Measurements from ENCODE around the gene SCRT2.
A peak's percentile ranks its signal among the peaks of the same experiment; 100 is the strongest.
"Not testable (repeated sequence)": the region's sequence is repeated elsewhere in the genome, so short reads cannot be mapped to it uniquely, and the experiment has no call there.

SCRT2 gene

DNA sequence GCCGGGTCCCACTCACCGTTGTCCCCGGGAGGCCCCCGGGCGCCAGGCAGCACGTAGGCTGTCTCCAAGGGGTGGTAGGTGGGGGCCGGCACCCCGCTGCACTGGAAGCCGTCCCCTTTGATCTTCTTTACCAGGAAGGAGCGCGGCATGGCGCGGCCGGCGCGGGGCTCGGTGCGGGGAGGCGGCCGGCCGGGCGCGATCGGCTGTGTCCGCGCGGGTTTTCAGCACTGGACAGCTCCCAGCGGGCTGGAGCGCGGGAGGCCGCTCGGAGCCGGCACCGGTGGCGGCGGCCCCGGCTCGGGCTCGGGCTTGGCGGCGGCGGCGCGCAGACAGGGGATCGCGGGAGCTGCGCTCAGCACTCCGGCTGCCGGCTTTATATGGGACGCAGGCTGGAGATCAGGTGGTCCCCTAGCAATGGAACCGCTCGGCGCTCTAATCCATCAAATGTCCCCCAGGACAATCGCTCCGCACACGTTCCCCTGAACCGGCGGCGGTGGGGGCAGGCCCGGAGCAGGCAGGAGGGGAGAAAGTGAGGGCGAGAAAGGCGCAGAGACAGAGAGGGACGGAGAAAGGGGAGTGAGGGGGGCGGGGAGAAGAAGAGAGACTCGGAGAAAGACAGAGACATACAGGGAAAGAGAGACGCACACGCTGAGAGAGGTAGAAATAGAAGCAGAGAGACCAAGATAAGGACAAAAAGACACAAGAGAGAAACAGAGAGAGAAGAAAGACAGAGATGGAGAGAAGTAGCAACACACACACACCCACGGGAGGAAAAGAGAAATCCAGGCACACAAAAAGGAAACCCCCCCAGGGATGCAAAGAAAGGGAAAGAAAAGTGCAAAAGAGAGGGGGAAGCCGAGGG is at the start of gene SCRT2:
Gene SCRT2 (minus strand): TSS at position 350 of the 862 bp plus-strand sequence. CDS start 201 bp downstream, at position 149.
- DNase-seq = no peak

DNA sequence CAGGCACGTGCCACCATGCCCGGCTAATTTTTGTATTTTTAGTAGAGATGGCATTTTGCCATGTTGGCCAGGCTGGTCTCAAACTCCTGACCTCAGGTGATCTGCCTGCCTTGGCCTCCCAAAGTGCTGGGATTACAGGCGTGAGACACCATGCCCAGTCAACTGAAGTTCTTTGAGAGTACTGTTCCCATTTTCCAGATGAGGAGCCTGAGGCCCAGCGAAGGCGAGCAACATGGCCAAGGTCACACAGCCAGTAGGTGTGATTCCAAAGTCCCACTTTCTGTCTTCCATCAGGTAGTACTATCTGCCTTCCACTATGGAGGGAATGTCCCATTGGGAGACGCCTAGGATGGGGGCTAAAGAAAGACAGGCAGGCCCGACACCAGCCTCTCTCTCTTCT is 49.2 kb upstream of the SCRT2 start:
- DNase-seq = not testable (repeated sequence)

DNA sequence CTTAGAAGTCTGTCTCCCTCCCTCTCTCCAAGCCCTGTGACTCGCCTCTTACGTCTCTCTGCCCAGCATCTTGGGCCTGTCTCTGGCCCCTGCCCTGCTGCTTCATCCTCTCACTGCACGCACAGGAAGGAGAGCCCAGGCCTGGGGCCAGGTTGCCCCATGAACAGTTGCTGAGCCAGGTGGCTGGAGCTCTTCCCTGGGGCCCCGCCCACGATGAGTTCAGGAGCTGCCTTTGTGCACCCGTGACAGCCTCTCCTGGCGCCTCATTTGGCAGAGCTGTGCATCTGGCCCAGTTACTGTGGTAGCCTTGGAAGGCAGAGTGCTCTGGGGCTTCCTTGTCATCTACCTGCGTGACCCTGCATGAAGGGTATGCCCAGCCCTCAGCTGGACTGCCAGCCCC is 48.2 kb upstream of the SCRT2 start:
- no peak for DNase-seq

DNA sequence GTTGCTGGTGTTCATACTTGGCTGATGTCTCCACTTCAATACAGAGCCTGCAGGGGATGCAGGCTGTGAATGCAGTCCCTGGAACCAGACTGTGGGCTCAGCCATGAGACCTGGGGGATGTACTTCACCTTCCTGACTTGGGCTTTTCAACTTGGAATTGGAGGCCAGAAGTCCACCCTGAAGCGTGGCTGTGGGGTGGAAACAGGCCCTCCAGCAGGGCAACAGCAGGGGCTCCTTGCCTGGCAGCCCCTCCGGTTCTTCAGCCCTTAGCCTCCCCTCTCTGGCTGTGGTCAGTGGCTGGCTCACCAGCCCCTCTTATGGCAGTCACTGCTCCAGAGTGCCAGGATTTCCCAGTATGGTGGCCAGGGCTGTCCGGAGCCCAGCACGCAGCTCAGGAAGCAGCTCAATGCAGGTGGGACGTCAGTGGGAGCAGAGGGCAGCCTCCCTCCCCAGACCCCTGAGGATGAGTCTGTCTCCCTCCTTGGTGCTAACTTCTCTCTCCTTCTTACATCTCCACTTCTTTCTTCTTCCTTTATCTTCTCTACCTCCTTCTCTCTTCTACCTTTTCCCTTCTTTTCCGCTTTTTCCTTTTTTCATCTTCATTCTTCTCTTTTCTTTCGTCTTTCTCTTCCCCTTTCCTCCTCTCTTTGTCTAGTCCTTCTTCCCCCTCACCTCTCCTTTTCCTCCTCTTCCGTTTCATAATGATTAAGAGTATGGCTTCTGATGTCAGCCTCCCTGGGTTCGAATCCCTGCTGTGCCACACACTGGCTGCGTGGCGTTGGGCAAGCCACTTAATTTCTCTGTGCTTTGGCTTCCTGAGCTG is 47.4 kb upstream of the SCRT2 start:
- DNase-seq = no peak

DNA sequence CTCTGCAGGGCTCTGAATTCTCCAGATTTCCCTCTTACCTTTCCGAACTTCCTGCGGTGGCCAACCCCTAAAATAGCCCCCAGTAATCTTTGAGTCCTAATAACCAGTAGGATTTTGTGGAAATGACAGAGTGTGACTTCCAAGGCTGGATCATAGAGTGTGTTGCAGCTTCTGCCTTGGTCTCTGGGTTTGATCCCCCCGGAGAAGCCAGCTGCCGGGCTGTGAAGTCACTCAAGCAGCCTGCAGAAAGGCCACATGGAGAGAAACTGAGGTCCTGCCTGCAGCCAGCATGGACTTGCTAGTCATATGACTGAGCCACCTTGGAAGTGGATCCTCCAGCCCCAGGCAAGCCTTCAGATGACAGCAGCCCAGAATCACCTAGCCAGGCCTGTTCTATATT is 46.3 kb upstream of the SCRT2 start:
- no peak for DNase-seq

DNA sequence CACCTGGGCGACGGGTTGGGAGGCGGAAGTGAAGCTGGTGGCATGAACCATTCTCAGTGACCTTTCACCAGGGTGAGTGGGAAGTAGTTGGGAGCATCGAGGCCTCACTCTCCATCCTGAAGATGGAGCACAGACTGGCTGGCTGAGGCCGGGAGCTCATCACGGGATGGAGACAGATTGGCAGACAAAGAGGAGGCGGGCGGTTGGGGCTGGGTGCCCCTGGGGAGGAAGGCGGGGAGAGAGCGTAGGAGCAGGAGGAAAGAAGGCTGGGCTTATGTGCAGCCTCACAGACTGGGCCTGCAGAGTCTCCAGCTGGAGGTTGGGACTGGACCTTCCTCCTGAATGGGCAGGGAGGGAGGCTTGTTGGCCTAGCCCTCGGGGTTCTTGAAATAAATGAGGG is 44.2 kb upstream of the SCRT2 start:
- no peak for DNase-seq

DNA sequence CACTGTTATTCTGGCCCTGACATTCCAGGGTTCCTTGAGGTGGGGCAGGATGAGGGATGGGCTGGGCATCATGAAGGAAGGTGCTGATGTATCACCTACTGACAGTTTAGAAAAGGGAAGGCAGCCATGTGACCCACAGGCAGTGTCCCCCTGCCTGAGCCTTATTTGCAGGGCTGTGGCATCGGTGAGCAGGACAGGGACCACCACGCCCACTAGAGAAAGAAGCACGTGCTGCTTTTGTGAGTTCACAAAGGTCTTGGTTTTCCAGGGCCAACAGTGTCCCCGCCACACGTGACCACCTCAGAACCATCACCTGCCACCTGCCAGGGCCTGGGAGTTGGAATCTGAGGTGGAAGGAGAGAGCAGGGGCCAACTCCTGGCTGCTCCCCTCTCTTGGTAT is 43.5 kb upstream of the SCRT2 start:
- no peak for DNase-seq

DNA sequence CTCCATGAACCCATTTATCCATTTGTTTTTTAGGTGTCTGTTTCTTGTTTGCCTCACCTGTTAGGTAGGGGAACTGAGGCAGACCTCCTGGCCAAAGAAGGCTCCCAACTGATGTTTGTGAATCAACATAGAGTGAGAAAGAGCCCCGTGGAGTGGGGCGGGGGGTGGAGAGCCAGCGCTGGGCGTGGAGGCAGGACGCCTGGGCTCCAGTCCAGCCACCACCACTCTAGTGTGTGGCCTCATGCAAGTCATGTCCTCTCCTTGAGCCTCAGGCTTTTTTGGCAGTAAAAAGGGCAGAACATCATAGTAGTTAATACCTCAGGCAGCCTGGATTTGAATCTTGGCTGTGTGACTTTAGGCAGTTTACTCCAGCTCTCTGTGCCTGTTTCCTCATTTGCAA is 42.2 kb upstream of the SCRT2 start:
- DNase-seq = no peak

DNA sequence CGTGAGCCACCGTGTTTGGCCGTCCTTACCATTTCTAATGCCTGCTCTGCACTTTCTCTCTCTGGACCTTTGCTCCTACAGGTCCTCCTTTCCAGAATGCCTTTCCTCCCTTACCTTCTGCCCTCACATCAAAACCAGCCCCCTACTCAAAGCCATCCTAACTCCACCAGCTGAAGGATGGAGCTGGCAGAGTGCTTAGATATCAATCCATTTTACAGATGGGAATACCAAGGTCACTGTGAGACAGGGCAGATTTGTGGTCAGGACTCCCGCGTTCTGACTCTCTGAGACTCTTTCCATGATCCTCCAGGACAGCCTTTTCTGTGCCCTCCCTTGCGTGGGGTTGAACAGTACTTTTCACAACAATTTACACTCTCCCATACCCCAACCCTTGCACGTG is 41.7 kb upstream of the SCRT2 start:
- no peak for DNase-seq

DNA sequence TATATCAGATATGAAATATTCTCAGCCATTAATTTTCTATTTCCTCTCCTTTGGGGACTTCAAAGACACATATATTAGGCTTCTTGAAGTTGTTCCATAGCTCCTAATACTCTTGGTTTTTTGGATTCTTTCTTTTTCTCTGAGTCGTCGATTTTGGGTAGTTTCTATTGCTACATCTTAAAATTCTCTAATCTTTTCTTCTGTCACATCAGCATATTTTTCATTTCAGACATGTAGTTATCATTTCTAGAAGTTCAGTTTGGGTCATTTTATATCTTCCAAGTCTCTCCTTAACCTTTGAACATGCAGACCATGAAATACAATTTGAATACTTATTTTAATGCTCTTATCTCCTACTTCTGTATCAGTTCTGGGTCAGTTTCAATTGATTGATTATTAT is 38.9 kb upstream of the SCRT2 start:
- no peak for DNase-seq

DNA sequence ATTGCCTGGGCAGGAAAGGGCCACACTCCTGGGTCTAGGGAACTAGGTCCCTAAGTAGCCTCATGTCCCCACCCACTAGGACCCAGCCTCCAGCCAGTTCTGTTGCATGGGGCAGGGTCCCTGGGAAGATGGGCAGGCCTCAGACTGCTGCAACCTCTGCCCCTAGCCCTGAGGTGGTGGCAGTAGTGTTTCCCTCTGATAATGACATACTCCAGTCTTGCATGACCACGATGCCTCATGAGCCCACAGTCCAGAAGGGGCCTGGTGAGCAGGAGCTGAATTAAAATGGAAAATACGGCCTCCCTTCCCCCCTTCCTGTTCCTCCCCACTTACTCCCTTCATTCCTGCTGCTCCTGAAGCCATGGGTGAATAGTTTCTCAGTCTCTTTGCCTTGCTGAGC is 36.0 kb upstream of the SCRT2 start:
- no peak for DNase-seq

DNA sequence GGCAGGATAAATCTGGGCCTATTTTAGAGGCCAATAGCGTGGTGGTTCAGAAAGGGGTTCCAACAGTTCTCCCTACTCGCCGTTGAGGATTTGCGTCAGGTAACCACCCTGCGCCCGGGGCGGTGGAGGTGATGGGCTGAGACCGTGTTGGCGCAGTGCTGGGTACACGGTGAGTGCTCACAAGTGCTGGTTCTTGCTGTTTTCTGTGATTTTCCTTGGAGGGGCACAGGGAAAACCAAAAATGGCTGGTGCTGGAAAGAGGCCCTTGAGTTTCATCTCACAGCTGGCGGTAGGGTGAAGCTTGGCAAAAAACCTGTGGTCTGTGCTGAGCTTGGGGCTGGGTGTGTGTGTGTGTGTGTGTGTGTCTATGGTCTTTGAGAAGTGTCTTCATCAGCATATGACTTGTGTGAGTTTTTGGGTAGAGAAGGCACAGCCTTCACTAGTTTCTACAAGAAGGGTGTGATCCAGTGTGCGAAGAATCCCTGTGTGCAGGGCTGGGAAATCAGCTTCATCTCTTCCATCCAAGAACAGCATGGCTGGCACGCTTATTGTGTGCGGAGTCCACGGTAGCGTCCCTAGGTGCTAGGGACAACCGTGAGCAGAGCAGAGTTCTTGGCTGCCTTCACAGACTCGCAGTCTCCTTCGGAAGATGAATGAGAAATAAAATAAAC is 35.3 kb upstream of the SCRT2 start:
- no peak for DNase-seq

DNA sequence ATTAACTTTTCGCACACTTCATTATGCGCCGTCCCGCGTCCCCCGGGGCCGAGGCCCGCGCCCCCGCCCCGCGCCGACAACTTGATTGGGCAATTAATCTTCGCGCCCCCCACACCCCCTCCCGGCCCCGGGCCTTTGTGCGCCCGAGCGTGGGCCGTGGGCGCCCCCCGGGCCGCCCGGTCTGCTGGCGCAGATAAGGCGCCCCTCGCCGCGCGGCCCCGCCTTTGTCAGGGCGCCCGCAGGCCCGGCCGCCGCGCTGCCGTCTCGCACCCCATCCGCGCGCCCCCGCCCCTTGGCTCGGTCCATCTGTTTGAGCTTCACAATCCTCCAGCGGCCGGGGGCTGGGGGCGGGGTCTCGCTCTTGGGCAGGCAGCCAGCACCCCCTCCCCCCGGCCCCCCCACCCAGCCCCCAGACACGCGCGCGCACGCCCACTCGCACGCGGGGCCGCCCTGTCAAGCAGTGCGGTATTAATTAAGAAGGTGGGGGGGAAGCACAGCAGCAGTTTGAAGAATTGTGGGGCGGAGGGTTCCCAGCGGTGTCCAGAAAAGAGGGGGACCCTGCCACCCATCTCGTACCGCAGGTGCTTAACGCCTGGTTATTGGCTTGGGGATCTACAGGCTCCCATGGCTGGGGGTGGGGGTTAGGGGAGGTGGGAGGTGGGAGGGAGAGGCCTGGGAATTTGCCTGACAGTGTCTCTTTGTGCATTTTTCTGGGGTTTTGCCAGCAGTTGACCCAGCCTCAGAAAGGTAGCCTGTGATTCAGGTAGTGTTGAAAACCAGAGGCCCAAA is 34.6 kb upstream of the SCRT2 start:
- DNase-seq = no peak

DNA sequence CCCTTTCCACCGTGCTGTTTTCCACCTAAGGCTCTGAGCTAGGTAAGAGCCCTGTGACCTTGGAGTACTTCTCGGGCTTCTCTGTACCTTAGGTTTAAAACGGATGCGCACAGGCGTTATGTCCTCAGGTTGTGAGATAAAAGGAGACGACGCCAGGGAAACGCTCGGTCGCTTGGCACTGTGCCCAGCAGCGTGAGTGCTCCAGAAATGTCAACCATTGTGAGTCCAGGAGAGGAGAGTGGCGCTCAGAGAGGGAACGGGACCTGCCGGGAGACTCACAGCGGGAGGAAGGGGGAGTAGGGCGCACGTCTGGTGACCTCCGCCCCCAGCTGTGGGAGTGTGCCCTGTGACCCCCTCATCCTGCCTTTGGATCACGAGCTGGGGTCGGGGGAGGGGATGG is 33.8 kb upstream of the SCRT2 start:
- DNase-seq = peak; percentile 31

DNA sequence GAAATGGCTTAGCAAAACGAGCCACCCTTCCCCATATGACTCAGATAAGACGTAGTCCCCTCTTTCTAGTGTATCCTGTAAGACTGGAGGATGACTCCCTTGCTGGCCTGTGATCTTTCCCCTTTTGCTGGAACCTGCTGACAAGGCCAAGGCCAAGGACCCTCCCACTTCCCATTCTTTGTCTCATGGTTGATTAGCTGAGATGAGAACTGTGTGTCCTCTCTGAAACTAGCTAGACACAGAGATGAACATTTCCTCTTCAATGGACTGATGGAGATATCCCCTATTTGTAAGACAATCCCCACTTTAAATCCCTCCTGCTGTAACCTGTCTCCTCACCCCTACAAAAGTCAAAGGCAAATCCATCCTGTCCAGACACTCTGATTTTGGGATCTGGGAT is 33.4 kb upstream of the SCRT2 start:
- no peak for DNase-seq

DNA sequence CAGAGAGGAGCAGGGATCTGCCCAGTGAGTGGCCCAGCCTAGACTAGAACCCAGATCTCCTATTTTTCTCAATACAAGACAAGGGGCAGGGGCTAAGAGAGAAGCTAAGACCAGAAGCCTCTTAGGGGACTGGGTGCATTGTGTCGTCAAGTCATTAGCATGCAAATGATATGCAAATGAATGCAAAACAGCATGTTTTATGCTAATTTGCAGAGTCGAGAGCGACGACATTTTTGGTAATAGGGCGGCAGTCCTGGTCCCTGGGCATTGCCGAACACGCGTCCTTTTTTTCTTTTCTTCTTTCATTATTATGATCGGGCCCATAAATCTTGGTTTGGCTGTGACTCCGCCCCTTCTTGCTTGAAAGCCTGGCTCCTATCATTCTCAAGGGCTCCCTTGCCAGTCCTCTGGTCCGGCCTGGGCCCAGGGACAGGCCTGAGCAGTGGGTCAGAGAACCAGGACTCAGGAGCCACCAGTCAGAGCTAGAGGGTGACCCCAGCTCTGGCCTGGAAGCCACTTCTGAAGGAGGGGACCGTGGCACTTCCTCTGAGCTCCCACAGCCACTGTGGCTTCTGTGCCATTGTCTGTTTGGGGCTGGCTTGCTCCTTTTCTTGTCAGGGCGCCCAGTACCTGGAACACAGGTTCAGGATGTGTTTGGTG is 32.0 kb upstream of the SCRT2 start:
- no peak for DNase-seq

DNA sequence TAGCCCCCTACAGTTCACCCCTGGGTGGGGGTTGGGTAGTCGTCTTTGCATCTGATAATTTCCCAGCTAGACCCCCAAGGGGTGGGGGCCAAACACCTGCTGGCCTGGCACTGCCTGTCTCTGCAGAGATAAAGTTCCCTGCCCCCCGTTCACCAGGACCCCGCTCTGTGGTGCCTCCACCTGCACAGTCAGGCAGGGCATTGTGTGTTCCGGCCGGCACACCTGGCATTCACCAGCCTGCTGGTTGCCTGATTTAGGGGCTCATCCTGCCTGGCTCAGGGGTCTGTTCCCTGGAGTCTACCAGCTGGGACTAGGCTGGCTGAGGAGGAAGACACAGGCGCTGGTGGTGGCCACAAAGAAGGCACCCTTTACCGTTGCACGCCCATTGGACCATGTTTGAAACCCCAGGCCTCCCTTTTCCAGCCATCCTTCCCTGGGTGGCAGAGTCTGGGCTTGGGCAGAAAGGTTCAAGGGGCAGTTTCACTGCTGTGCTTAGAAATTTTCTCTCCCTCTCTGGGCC is 30.8 kb upstream of the SCRT2 start:
- no peak for DNase-seq

DNA sequence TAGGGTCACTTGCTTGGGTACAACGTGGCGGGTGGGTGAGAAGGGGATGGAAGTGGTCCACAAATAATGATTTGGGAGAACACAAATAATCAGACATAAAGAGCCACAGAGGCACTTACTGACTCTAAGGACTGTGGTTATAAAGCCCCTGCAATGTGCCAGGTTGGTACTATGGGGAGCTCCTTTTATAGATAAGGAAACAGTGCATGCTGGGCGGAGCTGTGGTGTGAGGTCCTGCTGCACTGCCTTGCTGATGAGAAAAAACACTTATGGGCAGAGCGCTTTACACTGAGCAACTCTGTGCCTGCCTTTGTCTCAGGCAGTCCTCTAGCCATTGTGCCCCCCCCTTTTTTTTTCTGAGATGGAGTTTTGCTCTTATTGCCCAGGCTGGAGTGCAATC is 29.1 kb upstream of the SCRT2 start:
- no peak for DNase-seq

DNA sequence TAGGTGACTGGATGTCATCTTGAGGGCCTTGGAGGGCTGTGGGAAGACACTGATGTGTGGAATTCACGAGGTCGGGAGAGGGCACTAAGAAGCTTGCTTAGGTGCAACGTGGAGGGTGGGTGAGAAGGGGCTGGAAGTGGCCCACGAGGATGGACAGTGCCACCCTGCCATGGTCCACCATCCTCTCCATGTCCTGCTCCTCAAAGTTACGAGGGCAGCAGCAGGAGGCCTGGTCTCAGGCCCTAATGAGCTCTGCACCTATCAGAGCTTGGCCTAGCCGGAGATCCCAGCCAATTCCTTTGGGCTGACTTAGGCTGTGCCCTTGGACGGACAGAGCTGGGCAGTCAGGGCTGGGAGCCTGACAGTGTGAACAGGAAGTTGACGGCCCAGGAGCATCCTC is 27.8 kb upstream of the SCRT2 start:
- no peak for DNase-seq

DNA sequence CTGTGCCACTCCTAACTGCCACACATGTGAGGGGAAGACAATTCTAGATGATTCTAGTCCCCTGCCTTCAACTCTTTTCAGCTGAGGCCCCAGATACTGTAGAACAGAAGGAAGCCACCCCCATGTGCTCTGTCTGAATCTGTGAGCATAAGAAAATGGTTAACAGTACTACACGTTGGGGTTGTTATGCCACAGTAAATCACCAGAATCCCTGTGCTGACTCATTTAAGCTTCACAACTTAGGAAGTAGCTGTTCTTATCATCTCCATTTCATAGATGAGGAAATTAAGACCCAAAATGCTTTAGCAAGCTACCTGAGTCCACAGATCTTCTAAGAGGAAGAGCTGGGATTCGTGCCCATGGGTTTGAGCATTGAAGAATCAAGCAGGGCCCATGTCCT is 27.4 kb upstream of the SCRT2 start:
- no peak for DNase-seq

DNA sequence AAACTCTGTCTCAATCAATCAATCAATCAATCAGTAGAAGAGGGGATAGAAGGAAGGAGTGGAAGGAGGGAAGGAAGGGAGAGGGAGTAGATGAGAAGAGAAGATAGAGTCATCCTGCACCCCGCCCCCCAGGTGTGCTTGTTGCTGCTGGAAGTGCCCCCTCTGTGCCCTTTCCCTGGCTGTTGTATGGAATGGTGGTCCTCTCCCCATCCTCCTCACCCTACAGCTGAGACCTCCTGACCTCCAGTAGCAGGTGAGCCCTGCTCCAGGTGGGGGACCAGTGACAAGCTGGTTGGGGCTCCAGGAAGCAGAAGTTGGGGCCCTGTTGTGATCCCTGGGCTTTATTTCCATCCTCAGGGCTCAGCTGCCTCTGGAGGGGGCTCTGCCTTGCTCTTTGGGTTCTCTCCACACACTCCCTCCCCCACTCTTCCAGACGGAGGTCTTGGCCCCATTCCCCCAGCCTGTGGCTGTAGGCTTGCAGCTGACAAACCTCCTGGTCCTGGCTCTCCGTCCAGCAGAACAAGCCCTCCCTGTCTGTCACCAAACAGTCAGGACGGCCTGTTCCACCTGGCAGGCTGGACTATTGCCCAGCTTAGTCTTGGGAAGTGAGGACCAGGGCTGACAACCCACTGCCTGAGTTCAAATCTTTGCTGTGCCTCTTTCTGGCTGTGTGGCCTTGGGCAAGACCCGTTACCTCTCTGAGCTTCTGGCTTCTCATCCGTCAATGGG is 26.0 kb upstream of the SCRT2 start:
- no peak for DNase-seq
